Measurements from ENCODE around the gene CENPQ.

DNA sequence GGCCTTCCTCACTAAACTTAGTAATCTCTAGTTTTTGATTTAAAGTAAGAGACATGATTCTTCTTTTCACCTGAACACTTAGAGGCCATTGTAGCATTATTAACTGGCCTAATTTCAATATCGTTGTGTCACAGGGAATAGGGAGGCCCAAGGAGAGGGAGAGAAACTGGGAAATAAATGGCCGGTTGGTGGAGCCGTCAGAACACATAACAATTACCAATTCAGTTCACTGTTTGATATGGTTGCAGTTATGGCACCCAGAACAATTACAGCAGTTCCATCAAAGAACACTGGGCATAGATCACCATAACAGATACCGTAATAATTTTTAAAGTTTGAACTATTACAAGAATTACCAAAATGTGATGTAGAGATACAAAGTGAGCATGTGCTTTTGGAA is 27.5 kb downstream of the CENPQ start:
- TF ChIP-seq POLR2A (IDR thresholded peaks at IDR 0.05; ENCODE audit: low read depth, low read length) (no peak), POLR2AphosphoS5 (IDR thresholded peaks at IDR 0.05; ENCODE audit: low read depth, low read length) (no peak)

Measured in GM12892 (cell line).